HepG2 (cell line): Measurements from ENCODE around the gene TXN2. TPM values are rescaled to one million over a fixed set of nuclear protein-coding genes. Genes with fewer than 3 reads are reported as not detected.

Source experiments
- AFF4 ChIP-seq: sonication (generic); formaldehyde crosslinking; IDR thresholded peaks from 2 replicates; pipeline ENCODE4 v1.4.0; 2020; ENCODE audit warnings: missing genetic modification reagents
- ARNT ChIP-seq: fragments of 450-650 bp; IDR thresholded peaks from 2 replicates; pipeline ENCODE4 v1.6.1; 2017
- ELK4 ChIP-seq: sonication (generic); formaldehyde crosslinking; IDR thresholded peaks from 2 replicates; pipeline ENCODE4 v1.9.0; 2021; ENCODE audit warnings: missing genetic modification reagents, borderline replicate concordance
- ESRRA ChIP-seq: sonication (generic); formaldehyde crosslinking; IDR thresholded peaks from 2 replicates; pipeline ENCODE4 v1.5.1; 2020; ENCODE audit warnings: mild to moderate bottlenecking, low read depth, missing genetic modification reagents
- FIP1L1 ChIP-seq: fragments of 200-400 bp; formaldehyde crosslinking; IDR thresholded peaks from 2 replicates; pipeline ENCODE4 v1.6.1; 2018; ENCODE audit warnings: low read depth, mild to moderate bottlenecking, low read length, moderate library complexity, borderline replicate concordance; ENCODE audit not compliant: insufficient read depth
- HNF4G ChIP-seq, 2 experiments: sonication (generic) in 1 of 2; formaldehyde crosslinking in 1 of 2; IDR thresholded peaks; 2 replicates each; pipeline versions ENCODE4 v1.4.0 to v1.6.1; 2011 to 2020; ENCODE audit warnings: borderline replicate concordance in 2 of 2, low read depth in 2 of 2, mild to moderate bottlenecking in 2 of 2, low read length in 1 of 2, missing genetic modification reagents in 1 of 2, moderate library complexity in 1 of 2
- KAT2B ChIP-seq: fragments of 150-350 bp; IDR thresholded peaks from 2 replicates; pipeline ENCODE4 v1.6.1; 2014; ENCODE audit warnings: low read depth, low read length, borderline replicate concordance
- RAD21 ChIP-seq: fragments of 450-650 bp; formaldehyde crosslinking; IDR thresholded peaks from 2 replicates; pipeline ENCODE4 v1.5.0; 2020; ENCODE audit warnings: mild to moderate bottlenecking
- SIN3A ChIP-seq: IDR thresholded peaks from 2 replicates; pipeline ENCODE4 v1.6.1; 2011; ENCODE audit warnings: low read depth, mild to moderate bottlenecking, control low read depth, low read length, borderline replicate concordance
- SMAD9 ChIP-seq: sonication (generic); formaldehyde crosslinking; IDR thresholded peaks from 2 replicates; pipeline ENCODE4 v1.5.1; 2020; ENCODE audit warnings: mild to moderate bottlenecking, missing genetic modification reagents
- ZNF12 ChIP-seq: sonication (generic); formaldehyde crosslinking; IDR thresholded peaks from 2 replicates; pipeline ENCODE4 v1.5.0; 2020; ENCODE audit warnings: missing genetic modification reagents
- ZNF263 ChIP-seq: sonication (generic); formaldehyde crosslinking; IDR thresholded peaks from 2 replicates; pipeline ENCODE4 v1.4.0; 2020; ENCODE audit warnings: missing genetic modification reagents
- ZNF317 ChIP-seq: sonication (generic); formaldehyde crosslinking; IDR thresholded peaks from 2 replicates; pipeline ENCODE4 v1.5.0; 2020; ENCODE audit warnings: mild to moderate bottlenecking, missing genetic modification reagents
- ZNF367 ChIP-seq: sonication (generic); formaldehyde crosslinking; IDR thresholded peaks from 2 replicates; pipeline ENCODE4 v1.4.0; 2020; ENCODE audit warnings: missing genetic modification reagents, borderline replicate concordance
- polyA plus RNA-seq, 8 experiments: library from polyadenylated mRNA; depleted of rRNA in 3 of 8; stranded (reverse) in 7 of 8; unstranded in 1 of 8; fragments of >200 nt; fragmentation: Illumina TruSeq in 4 of 8; extraction: Trizol in 4 of 8; gene quantifications; 2 replicates each; pipeline versions ENCODE4 v1.2.1 to v1.2.3, GENCODE V29; 2011 to 2016; ENCODE audit warnings: low read depth in 4 of 8, missing spikeins in 1 of 8, mixed read lengths in 1 of 8; ENCODE audit not compliant: insufficient read depth in 1 of 8
- total RNA-seq, 5 experiments: library from RNA; depleted of rRNA; stranded (reverse); fragments of >200 nt; fragmentation: Illumina TruSeq; extraction: Trizol; gene quantifications; 2 replicates each; pipeline ENCODE4 v1.2.3, GENCODE V29; 2016; ENCODE audit warnings: low read depth in 1 of 5
- TF ChIP-seq, protein P1 (sequence below): IDR thresholded peaks from 2 replicates; pipeline ENCODE4 v1.6.1; 2016
- TF ChIP-seq, protein P2 (sequence below): sonication (generic); formaldehyde crosslinking; IDR thresholded peaks from 2 replicates; pipeline ENCODE4 v1.4.0; 2020; ENCODE audit warnings: missing genetic modification reagents, borderline replicate concordance
- TF ChIP-seq, protein P3 (sequence below): IDR thresholded peaks from 2 replicates; pipeline ENCODE4 v1.6.1; 2016; ENCODE audit warnings: mild to moderate bottlenecking, missing biosample characterization, missing genetic modification reagents
- TF ChIP-seq, protein P4 (sequence below): IDR thresholded peaks from 2 replicates; pipeline ENCODE4 v1.6.1; 2016; ENCODE audit warnings: control low read depth

The TXN2 gene
- total and polyA plus RNA-seq, 2 of the 13 experiments (the other 11 are each of a cell fraction or from before 2014, with no cell fraction given): 41.4 to 109 TPM

DNA sequence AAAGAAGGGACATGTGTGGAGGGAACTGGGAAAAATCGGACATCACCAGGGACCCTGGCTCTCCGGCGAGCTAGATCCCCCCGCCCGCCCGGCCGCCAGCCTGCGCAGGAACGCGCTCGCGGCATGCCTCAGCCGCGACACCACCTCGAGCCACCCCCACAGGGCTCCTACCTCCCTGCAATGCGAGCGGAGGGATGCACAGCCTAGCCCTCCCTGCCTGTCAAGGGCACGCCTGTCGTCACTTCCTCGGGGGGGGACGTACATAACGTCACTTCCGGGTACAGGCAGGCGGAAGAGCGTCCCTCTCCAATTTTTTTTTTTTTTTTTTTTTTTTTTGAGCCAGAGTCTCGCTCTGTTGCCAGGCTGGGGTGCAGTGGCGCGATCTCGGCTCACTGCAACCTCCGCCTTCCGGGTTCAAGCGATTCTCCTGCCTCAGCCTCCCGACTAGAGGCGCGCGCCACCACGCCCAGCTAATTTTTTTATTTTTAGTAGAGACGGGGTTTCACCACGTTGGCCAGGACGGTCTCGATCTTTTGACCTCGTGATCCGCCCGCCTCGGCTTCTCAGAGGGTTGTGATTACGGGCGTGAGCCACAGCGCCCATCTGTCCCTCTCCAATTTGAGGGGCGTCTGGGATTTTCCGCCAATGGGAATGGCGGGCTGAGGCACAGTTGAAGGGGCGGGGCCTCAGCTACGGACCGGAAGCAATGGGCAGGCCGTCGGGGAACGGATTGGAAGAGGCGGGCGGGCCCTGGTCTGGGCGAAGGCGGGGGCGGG is at the start of gene TXN2 (continued):
- TF ChIP-seq, protein P1, sequence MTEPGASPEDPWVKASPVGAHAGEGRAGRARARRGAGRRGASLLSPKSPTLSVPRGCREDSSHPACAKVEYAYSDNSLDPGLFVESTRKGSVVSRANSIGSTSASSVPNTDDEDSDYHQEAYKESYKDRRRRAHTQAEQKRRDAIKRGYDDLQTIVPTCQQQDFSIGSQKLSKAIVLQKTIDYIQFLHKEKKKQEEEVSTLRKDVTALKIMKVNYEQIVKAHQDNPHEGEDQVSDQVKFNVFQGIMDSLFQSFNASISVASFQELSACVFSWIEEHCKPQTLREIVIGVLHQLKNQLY (CRISPR knock-in tag): peak; percentile 25; the same call in 1 of the 2 replicates
- TF ChIP-seq ELK4 (CRISPR knock-in tag): no peak
- TF ChIP-seq ZNF367 (CRISPR knock-in tag): no peak
- peak; percentile 54; the same call in 1 of the 2 replicates for TF ChIP-seq SMAD9 (CRISPR knock-in tag)
- TF ChIP-seq ESRRA (CRISPR knock-in tag): no peak; the same call in 1 of the 2 replicates
- peak; percentile 86; the same call in 1 of the 2 replicates for TF ChIP-seq SIN3A
- peak; percentile 77; the same call in 1 of the 2 replicates for TF ChIP-seq ZNF317
- no peak for TF ChIP-seq FIP1L1
- TF ChIP-seq ZNF263: no peak; the same call in 1 of the 2 replicates
- TF ChIP-seq, protein P2, sequence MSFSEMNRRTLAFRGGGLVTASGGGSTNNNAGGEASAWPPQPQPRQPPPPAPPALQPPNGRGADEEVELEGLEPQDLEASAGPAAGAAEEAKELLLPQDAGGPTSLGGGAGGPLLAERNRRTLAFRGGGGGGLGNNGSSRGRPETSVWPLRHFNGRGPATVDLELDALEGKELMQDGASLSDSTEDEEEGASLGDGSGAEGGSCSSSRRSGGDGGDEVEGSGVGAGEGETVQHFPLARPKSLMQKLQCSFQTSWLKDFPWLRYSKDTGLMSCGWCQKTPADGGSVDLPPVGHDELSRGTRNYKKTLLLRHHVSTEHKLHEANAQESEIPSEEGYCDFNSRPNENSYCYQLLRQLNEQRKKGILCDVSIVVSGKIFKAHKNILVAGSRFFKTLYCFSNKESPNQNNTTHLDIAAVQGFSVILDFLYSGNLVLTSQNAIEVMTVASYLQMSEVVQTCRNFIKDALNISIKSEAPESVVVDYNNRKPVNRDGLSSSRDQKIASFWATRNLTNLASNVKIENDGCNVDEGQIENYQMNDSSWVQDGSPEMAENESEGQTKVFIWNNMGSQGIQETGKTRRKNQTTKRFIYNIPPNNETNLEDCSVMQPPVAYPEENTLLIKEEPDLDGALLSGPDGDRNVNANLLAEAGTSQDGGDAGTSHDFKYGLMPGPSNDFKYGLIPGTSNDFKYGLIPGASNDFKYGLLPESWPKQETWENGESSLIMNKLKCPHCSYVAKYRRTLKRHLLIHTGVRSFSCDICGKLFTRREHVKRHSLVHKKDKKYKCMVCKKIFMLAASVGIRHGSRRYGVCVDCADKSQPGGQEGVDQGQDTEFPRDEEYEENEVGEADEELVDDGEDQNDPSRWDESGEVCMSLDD (CRISPR knock-in tag): no peak; the same call in 1 of the 2 replicates
- TF ChIP-seq, protein P3, sequence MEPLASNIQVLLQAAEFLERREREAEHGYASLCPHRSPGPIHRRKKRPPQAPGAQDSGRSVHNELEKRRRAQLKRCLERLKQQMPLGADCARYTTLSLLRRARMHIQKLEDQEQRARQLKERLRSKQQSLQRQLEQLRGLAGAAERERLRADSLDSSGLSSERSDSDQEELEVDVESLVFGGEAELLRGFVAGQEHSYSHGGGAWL (CRISPR knock-in tag): peak; percentile 43
- 0 out of 2 replicates have a peak, but pooled peaks have one; percentile 46 for TF ChIP-seq ZNF12 (CRISPR knock-in tag)
- TF ChIP-seq, protein P4, sequence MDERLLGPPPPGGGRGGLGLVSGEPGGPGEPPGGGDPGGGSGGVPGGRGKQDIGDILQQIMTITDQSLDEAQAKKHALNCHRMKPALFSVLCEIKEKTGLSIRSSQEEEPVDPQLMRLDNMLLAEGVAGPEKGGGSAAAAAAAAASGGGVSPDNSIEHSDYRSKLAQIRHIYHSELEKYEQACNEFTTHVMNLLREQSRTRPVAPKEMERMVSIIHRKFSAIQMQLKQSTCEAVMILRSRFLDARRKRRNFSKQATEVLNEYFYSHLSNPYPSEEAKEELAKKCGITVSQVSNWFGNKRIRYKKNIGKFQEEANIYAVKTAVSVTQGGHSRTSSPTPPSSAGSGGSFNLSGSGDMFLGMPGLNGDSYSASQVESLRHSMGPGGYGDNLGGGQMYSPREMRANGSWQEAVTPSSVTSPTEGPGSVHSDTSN (CRISPR knock-in tag): peak; percentile 63
- TF ChIP-seq RAD21 (CRISPR knock-in tag): no peak
- no peak for TF ChIP-seq HNF4G (IDR thresholded peaks at IDR 0.05; ENCODE audit: borderline replicate concordance, low read depth, low read length)
- no peak for TF ChIP-seq HNF4G (CRISPR knock-in tag; IDR thresholded peaks at IDR 0.05; ENCODE audit: borderline replicate concordance, low read depth)
- 0 out of 2 replicates have a peak, but pooled peaks have one; percentile 46 for TF ChIP-seq AFF4 (CRISPR knock-in tag)
- TF ChIP-seq KAT2B: no peak
- no peak for TF ChIP-seq ARNT
